Measurements from ENCODE around the gene CDC73.
"Not testable (repeated sequence)": the region's sequence is repeated elsewhere in the genome, so short reads cannot be mapped to it uniquely, and the experiment has no call there.

CDC73 gene

GRCh38 chr1:193283016-193283415 lies 161.2 kb downstream of the CDC73 start:
- TF ChIP-seq, protein P1, sequence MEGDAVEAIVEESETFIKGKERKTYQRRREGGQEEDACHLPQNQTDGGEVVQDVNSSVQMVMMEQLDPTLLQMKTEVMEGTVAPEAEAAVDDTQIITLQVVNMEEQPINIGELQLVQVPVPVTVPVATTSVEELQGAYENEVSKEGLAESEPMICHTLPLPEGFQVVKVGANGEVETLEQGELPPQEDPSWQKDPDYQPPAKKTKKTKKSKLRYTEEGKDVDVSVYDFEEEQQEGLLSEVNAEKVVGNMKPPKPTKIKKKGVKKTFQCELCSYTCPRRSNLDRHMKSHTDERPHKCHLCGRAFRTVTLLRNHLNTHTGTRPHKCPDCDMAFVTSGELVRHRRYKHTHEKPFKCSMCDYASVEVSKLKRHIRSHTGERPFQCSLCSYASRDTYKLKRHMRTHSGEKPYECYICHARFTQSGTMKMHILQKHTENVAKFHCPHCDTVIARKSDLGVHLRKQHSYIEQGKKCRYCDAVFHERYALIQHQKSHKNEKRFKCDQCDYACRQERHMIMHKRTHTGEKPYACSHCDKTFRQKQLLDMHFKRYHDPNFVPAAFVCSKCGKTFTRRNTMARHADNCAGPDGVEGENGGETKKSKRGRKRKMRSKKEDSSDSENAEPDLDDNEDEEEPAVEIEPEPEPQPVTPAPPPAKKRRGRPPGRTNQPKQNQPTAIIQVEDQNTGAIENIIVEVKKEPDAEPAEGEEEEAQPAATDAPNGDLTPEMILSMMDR (IDR thresholded peaks at IDR 0.05; ENCODE audit: extremely low read depth, insufficient read depth, missing control alignments) = no peak
- no peak for DNase-seq (ENCODE audit: low spot score)
- in situ Hi-C loops (cut with MboI; ENCODE audit: low pct_unique_long_range_greater_than_20kb, low sequenced_read_pairs, unreplicated experiment) = no loop called here

DNA sequence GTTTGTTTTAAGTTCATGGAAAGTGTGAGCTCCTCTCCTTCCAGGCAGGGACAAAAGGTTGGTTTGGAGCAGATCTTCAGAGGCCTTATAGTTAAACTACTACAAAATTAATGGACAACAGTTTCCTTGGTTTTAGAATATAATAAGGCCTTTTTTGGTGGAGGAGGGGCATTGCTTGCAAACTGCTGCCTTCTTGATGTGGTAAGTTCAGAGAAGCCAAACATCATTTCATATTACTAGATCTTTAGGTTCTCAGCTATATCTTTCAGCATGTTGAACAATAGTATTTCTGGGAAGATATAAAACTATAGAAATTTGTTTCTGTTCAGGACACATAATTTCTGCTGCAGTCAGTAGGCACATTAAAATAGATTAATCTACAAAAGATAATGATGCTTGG lies 162.4 kb downstream of the CDC73 start:
- TF ChIP-seq, protein P1 (IDR thresholded peaks at IDR 0.05; ENCODE audit: extremely low read depth, insufficient read depth, missing control alignments) = no peak
- in situ Hi-C loops (cut with MboI; ENCODE audit: low pct_unique_long_range_greater_than_20kb, low sequenced_read_pairs, unreplicated experiment) = no loop called here
- DNase-seq (ENCODE audit: low spot score) = no peak

GRCh38 chr1:193285641-193286040 lies 163.8 kb downstream of the CDC73 start:
- no peak for DNase-seq (ENCODE audit: low spot score)
- TF ChIP-seq, protein P1 (IDR thresholded peaks at IDR 0.05; ENCODE audit: extremely low read depth, insufficient read depth, missing control alignments) = no peak
- in situ Hi-C loops (cut with MboI; ENCODE audit: low pct_unique_long_range_greater_than_20kb, low sequenced_read_pairs, unreplicated experiment) = no loop called here

- in situ Hi-C loops (cut with MboI; ENCODE audit: low pct_unique_long_range_greater_than_20kb, low sequenced_read_pairs, unreplicated experiment); DNase-seq (ENCODE audit: low spot score): not testable (repeated sequence)
Observed at GRCh38 chr1:193288548-193289080, 166.8 kb downstream of the CDC73 start.

- TF ChIP-seq, protein P1 (IDR thresholded peaks at IDR 0.05; ENCODE audit: extremely low read depth, insufficient read depth, missing control alignments) = no peak
- no peak for DNase-seq (ENCODE audit: low spot score)
- in situ Hi-C loops (cut with MboI; ENCODE audit: low pct_unique_long_range_greater_than_20kb, low sequenced_read_pairs, unreplicated experiment) = no loop called here
Observed at GRCh38 chr1:193293726-193294125, 171.9 kb downstream of the CDC73 start.

DNA sequence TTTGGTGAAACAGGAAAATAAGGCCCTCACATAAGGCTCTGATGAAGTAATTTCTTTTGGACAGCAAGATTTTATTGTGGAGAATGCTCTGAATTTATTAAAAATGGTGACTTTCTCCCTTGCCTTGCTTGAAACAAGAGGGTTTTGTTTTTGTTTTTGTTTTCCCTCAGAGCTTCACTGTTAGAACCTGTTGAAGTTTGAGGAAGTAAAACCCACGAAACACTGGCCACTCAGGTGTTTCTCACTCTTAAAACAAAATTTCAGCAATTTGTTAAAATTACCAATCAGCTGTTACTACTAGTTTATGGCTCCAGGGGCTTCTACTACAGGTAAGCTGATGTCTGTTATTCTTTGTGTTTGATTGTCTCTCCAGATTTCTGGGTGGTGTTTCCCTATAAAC lies 177.2 kb downstream of the CDC73 start:
- TF ChIP-seq, protein P1 (IDR thresholded peaks at IDR 0.05; ENCODE audit: extremely low read depth, insufficient read depth, missing control alignments) = no peak
- DNase-seq (ENCODE audit: low spot score) = no peak
- in situ Hi-C loops (cut with MboI; ENCODE audit: low pct_unique_long_range_greater_than_20kb, low sequenced_read_pairs, unreplicated experiment) = no loop called here

DNA sequence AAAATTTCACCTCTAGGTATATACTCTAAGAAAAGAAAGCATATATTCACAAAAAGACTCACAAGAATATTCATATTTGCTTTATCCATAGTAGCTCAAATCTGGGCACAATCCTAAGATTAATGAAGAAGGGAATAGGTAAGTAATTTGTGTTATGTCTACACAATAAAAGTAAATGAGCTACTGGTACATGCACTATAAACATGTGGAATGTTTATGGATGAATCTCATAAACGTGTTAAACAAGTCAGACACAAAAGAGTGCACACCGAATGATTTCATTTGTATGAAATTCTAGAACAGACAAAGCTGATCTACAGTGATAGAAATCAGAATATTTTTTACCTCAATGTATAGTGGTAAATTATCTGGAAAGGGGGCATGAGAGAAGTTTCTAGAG lies 179.9 kb downstream of the CDC73 start:
- in situ Hi-C loops (cut with MboI; ENCODE audit: low pct_unique_long_range_greater_than_20kb, low sequenced_read_pairs, unreplicated experiment) = no loop called here
- TF ChIP-seq, protein P1 (IDR thresholded peaks at IDR 0.05; ENCODE audit: extremely low read depth, insufficient read depth, missing control alignments) = no peak
- no peak for DNase-seq (ENCODE audit: low spot score)
